GM12878 (cell line): ENCODE measurements around the gene YTHDF1. TPM values are rescaled to one million over a fixed set of nuclear protein-coding genes. Genes with fewer than 3 reads are reported as not detected.

Experiments
- ATAC-seq: fragments of 200-7000 bp; cut with Tn5 transposase; 3 replicates; pipeline ENCODE4 v1.9.1; 2020; ENCODE audit warnings: mild to moderate bottlenecking, moderate library complexity
- BruUV-seq: library from RNA; stranded (reverse); fragments of 400-500 nt; replicated peaks from 2 replicates; lab custom pipeline; 2021; lab: Mats Ljungman, UMichigan
- CTCF ChIA-PET: fragments of 300-600 bp; sonication (Branson Sonifier 250); formaldehyde crosslinking; extraction: SDS; loops from one replicate; lab custom pipeline; 2021; ENCODE audit warnings: inconsistent platforms; lab: Yijun Ruan, JAX
- POLR2A ChIA-PET: fragments of 350-600 bp; formaldehyde crosslinking; extraction: SDS; loops from one replicate; lab custom pipeline; 2021; ENCODE audit warnings: inconsistent platforms; lab: Charles Lee
- RAD21 ChIA-PET: fragments of 300-600 bp; sonication (Branson Sonifier 250); formaldehyde crosslinking; loops from one replicate; lab custom pipeline; 2023; ENCODE audit warnings: antibody characterized with exemption; ENCODE audit not compliant: unreplicated experiment; lab: Charles Lee
- SMC1A ChIA-PET: fragments of 300-600 bp; sonication (Branson Sonifier 250); formaldehyde crosslinking; loops from one replicate; lab custom pipeline; 2023; ENCODE audit not compliant: unreplicated experiment, uncharacterized antibody; lab: Charles Lee
- DNase-seq: peaks from one replicate; pipeline ENCODE4 v3.0.0-alpha.2; 2011; ENCODE audit warnings: low read depth, low spot score
- FAIRE-seq: peaks from 3 replicates; lab custom pipeline; 2011; peaks lifted over from hg19 to GRCh38; lab: Jason Lieb, UNC
- H2AFZ ChIP-seq: 2 replicates; pipeline ENCODE4 v1.6.0; 2011; ENCODE audit warnings: low read depth, low read length, control low read depth; ENCODE audit not compliant: control insufficient read depth
- H3K27ac ChIP-seq: 2 replicates; pipeline ENCODE4 v1.5.1; 2011; ENCODE audit warnings: control low read depth; ENCODE audit not compliant: control insufficient read depth, insufficient read depth
- H3K27me3 ChIP-seq, 2 experiments: replicated peaks in 1 of 2; 2 replicates each; pipeline versions ENCODE4 v1.6.0 to v1.6.1; 2011; ENCODE audit warnings: low read length in 1 of 2; ENCODE audit not compliant: control insufficient read depth in 2 of 2, insufficient read depth in 2 of 2
- H3K36me3 ChIP-seq, 2 experiments: 2 replicates each; pipeline ENCODE4 v1.5.1; 2011; ENCODE audit warnings: low read length in 1 of 2; ENCODE audit not compliant: control insufficient read depth in 2 of 2, insufficient read depth in 2 of 2
- H3K4me1 ChIP-seq: 2 replicates; pipeline ENCODE4 v1.6.1; 2011; ENCODE audit warnings: mild to moderate bottlenecking, low read length, moderate library complexity, mixed read lengths; ENCODE audit not compliant: control insufficient read depth, insufficient read depth
- H3K4me2 ChIP-seq: 2 replicates; pipeline ENCODE4 v1.6.0; 2011; ENCODE audit warnings: control low read depth; ENCODE audit not compliant: control insufficient read depth, insufficient read depth
- H3K4me3 ChIP-seq: fragments of 200-600 bp; sonication (generic); 2 replicates; pipeline ENCODE4 v1.5.1; 2016
- H3K79me2 ChIP-seq: 2 replicates; pipeline ENCODE4 v1.6.0; 2011; ENCODE audit warnings: low read length; ENCODE audit not compliant: control insufficient read depth, insufficient read depth
- H3K9ac ChIP-seq: 2 replicates; pipeline ENCODE4 v1.8.0; 2011; ENCODE audit warnings: low read length, control low read depth, mixed read lengths; ENCODE audit not compliant: control insufficient read depth, insufficient read depth
- H3K9me3 ChIP-seq: replicated peaks from 3 replicates; pipeline ENCODE4 v1.5.1; 2011; ENCODE audit warnings: mild to moderate bottlenecking, low read length; ENCODE audit not compliant: control insufficient read depth, insufficient read depth
- H4K20me1 ChIP-seq: 2 replicates; pipeline ENCODE4 v1.6.0; 2011; ENCODE audit not compliant: control insufficient read depth, insufficient read depth
- CBX5 ChIP-seq: sonication (generic); IDR thresholded peaks from 2 replicates; pipeline ENCODE4 v1.6.1; 2016; ENCODE audit warnings: low read depth, moderate library complexity, mild to moderate bottlenecking, inconsistent platforms
- CHD1 ChIP-seq: IDR thresholded peaks from 2 replicates; pipeline ENCODE4 v1.6.1; 2012; ENCODE audit warnings: low read depth, low read length, improper control_type of control experiment
- FOXM1 ChIP-seq: IDR thresholded peaks from 2 replicates; pipeline ENCODE4 v1.6.1; 2012; ENCODE audit warnings: low read depth, mild to moderate bottlenecking, inconsistent platforms, low read length, moderate library complexity
- NFIC ChIP-seq: IDR thresholded peaks from 2 replicates; pipeline ENCODE4 v1.6.1; 2012; ENCODE audit warnings: low read depth, mild to moderate bottlenecking, inconsistent platforms, low read length, moderate library complexity
- NKRF ChIP-seq: fragments of 450-650 bp; conservative IDR thresholded peaks from 2 replicates; pipeline ENCODE4 v1.6.1; 2017; ENCODE audit warnings: mild to moderate bottlenecking, moderate library complexity
- POU2F2 ChIP-seq: IDR thresholded peaks from 3 replicates; pipeline ENCODE4 v1.6.1; 2011; ENCODE audit warnings: low read depth, mild to moderate bottlenecking, low read length, borderline replicate concordance
- RB1 ChIP-seq: fragments of 450-650 bp; formaldehyde crosslinking; IDR thresholded peaks from 2 replicates; pipeline ENCODE4 v1.6.1; 2017; ENCODE audit warnings: mild to moderate bottlenecking, borderline replicate concordance
- RBBP5 ChIP-seq: fragments of 200-600 bp; sonication (generic); conservative IDR thresholded peaks from 2 replicates; pipeline ENCODE4 v1.6.1; 2016
- RFX5 ChIP-seq: IDR thresholded peaks from 2 replicates; pipeline ENCODE4 v1.6.1; 2011; ENCODE audit warnings: low read depth, low read length, improper control_type of control experiment
- RUNX3 ChIP-seq: IDR thresholded peaks from 2 replicates; pipeline ENCODE4 v1.6.1; 2012; ENCODE audit warnings: low read length, inconsistent platforms
- SMC3 ChIP-seq: IDR thresholded peaks from 2 replicates; pipeline ENCODE4 v1.6.1; 2011; ENCODE audit warnings: low read length, improper control_type of control experiment, borderline replicate concordance
- SREBF2 ChIP-seq: IDR thresholded peaks from 2 replicates; pipeline ENCODE4 v1.6.1; 2012; ENCODE audit warnings: mild to moderate bottlenecking, low read length
- STAT1 ChIP-seq: fragments of 450-650 bp; conservative IDR thresholded peaks from 2 replicates; pipeline ENCODE4 v1.6.1; 2014; ENCODE audit warnings: antibody characterized with exemption, mild to moderate bottlenecking
- WRNIP1 ChIP-seq: IDR thresholded peaks from 2 replicates; pipeline ENCODE4 v1.6.1; 2011; ENCODE audit warnings: low read depth, low read length, improper control_type of control experiment, borderline replicate concordance
- ZNF217 ChIP-seq: fragments of 450-650 bp; IDR thresholded peaks from 2 replicates; pipeline ENCODE4 v1.6.1; 2017; ENCODE audit warnings: antibody characterized with exemption, mild to moderate bottlenecking
- ZNF274 ChIP-seq: IDR thresholded peaks from one replicate; pipeline ENCODE4 v1.8.0; 2011; ENCODE audit not compliant: insufficient read length, insufficient read depth
- WGBS: methylation state at CpG from one replicate; pipeline ENCODE4 v1.1.6; 2016; ENCODE audit warnings: low lambda C conversion rate; ENCODE audit not compliant: insufficient replicate concordance, insufficient coverage; ENCODE audit errors: missing lambda C conversion rate; 5-methylcytosine and 5-hydroxymethylcytosine counted together
- in situ Hi-C: fragments of 300-500 bp; cut with MboI; formaldehyde crosslinking; loops from 9 replicates; pipeline ENCODE4 v1.14.3; 2018; ENCODE audit warnings: mixed read lengths
- intact Hi-C: fragments of 100-400 bp; cut with micrococcal nuclease; formaldehyde crosslinking; loops from one replicate; pipeline ENCODE4 v1.14.2; 2022; ENCODE audit not compliant: unreplicated experiment
- polyA plus RNA-seq, 11 experiments: library from polyadenylated mRNA; depleted of rRNA in 4 of 11; unstranded in 6 of 11; stranded (reverse) in 5 of 11; fragments of >200 nt; fragmentation: Nextera tagmentation in 4 of 11; fragmentation: Illumina TruSeq in 1 of 11; extraction: Ambion mirVana in 4 of 11; extraction: Trizol in 1 of 11; gene quantifications; 1 replicate in 1 of 11; 2 replicates in 10 of 11; pipeline versions ENCODE4 v1.2.1 to v1.2.3, GENCODE V29; 2011 to 2016; ENCODE audit warnings: inconsistent platforms in 2 of 11, missing spikeins in 2 of 11, low read depth in 1 of 11
- total RNA-seq, 4 experiments: library from RNA; depleted of rRNA in 3 of 4; stranded (reverse); fragments of >200 nt in 3 of 4; fragmentation: Illumina TruSeq in 1 of 4; extraction: Trizol in 1 of 4; gene quantifications; 2 replicates each; pipeline versions ENCODE4 v1.2.1 to v1.2.3, GENCODE V29; 2013 to 2021

YTHDF1 gene
- total and polyA plus RNA-seq, 10 of the 15 experiments (the other 5 are each of a cell fraction or from before 2014, with no cell fraction given), result 4.6 to 37.8 (median 20.5) TPM

- Histone ChIP-seq H3K4me1 (no peaks in the 10 kb centered on the region), H3K79me2 (no peaks in the 10 kb centered on the region), H2AFZ (no peak overlapping the region), H3K9ac (no peak overlapping the region), H4K20me1 (no peaks in the 10 kb centered on the region; the same call in 1 of the 2 replicates), H3K4me3 (no peak overlapping the region), H3K27ac (no peak overlapping the region), H3K36me3 (no peaks in the 10 kb centered on the region), H3K4me2 (no peak overlapping the region), H3K9me3 (no peaks in the 10 kb centered on the region), H3K27me3 (peaks cover 0 to 11% of the 10 kb centered on the region in 2 experiments)
- in situ Hi-C loops (no loop called here), intact Hi-C loops (no loop called here)
- RAD21 ChIA-PET, result no interaction called here
- DNase-seq, result no peak
- no peak for FAIRE-seq
- ATAC-seq, result peak; percentile 28; the same call in 1 of the 3 replicates
- BruUV-seq, result no TSS peak
- TF ChIP-seq SMC3 (no peak), RFX5 (no peak), CHD1 (no peak), RB1 (no peak)
- POLR2A ChIA-PET, result no interaction called here
- 9% methylated on average over 46 of the region's 56 CpGs for WGBS
- CTCF ChIA-PET, result interaction anchor here (1.8 kb wide), 1 partner anchor 31 kb away, joined by 7 read pairs; no protein-coding TSS in a partner anchor
- SMC1A ChIA-PET, result no interaction called here
Measured at GRCh38 chr20:63254606-63255384, 38.9 kb upstream of the YTHDF1 start.

GRCh38 chr20:63254232-63254605 is 38.3 kb upstream of the YTHDF1 start, which contains the start of gene NKAIN4:
Gene NKAIN4 (minus strand): TSS chr20:63254463. CDS start chr20:63254450, 13 bp downstream.
- Histone ChIP-seq H2AFZ (no peak within 1 kb of the TSS), H3K27me3 (peaks cover 0 to 11% of the 10 kb centered on the region in 2 experiments), H3K4me2 (no peak within 1 kb of the TSS), H3K9ac (no peak within 1 kb of the TSS), H4K20me1 (no peaks in the 10 kb centered on the region; the same call in 1 of the 2 replicates), H3K27ac (no peak within 1 kb of the TSS), H3K36me3 (no peaks in the 10 kb centered on the region), H3K9me3 (no peaks in the 10 kb centered on the region), H3K4me1 (no peaks in the 10 kb centered on the region), H3K4me3 (no peak within 1 kb of the TSS), H3K79me2 (no peaks in the 10 kb centered on the region)
- BruUV-seq, result no TSS peak
- ChIA-PET RAD21 (no interaction called here), SMC1A (no interaction called here), CTCF (no interaction called here), POLR2A (no interaction called here)
- WGBS, result 1% methylated on average over 16 of the region's 46 CpGs
- FAIRE-seq (no peak), ATAC-seq (no peak), DNase-seq (no peak)
- intact Hi-C loops, result no loop called here
- in situ Hi-C loops, result no loop called here
- TF ChIP-seq NKRF (no peak), POU2F2 (no peak), NFIC (no peak), STAT1 (no peak), WRNIP1 (no peak), RUNX3 (no peak), FOXM1 (no peak), ZNF274 (no peak), RBBP5 (no peak), SREBF2 (no peak), CBX5 (no peak), ZNF217 (no peak)
